ENCODE results near the gene PDE7B.

Gene PDE7B

DNA sequence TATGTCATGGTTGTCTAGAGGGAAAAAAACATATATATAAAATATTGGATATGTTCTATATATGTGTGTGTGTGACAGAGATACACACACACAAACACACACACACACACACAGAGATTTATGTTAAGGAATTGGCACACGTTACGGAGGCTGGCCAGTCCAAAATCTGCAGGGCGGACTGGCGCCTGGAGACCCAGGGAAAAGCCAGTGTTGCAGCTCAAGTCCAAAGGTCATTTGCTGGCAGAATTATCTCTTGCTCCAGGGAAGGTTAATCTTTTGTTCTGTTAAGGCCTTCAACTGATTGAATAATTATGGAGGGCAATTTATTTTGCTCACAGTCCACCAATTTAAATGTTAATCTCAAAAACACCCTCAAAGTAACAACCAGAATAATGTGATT is 37.5 kb upstream of the PDE7B start:
- DNase-seq (ENCODE audit: low read depth): no peak
- TF ChIP-seq, protein P1, sequence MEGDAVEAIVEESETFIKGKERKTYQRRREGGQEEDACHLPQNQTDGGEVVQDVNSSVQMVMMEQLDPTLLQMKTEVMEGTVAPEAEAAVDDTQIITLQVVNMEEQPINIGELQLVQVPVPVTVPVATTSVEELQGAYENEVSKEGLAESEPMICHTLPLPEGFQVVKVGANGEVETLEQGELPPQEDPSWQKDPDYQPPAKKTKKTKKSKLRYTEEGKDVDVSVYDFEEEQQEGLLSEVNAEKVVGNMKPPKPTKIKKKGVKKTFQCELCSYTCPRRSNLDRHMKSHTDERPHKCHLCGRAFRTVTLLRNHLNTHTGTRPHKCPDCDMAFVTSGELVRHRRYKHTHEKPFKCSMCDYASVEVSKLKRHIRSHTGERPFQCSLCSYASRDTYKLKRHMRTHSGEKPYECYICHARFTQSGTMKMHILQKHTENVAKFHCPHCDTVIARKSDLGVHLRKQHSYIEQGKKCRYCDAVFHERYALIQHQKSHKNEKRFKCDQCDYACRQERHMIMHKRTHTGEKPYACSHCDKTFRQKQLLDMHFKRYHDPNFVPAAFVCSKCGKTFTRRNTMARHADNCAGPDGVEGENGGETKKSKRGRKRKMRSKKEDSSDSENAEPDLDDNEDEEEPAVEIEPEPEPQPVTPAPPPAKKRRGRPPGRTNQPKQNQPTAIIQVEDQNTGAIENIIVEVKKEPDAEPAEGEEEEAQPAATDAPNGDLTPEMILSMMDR (conservative IDR thresholded peaks at IDR 0.05; ENCODE audit: low read depth, low read length): no peak
- H3K4me3 ChIP-seq (ENCODE audit: low read depth, low read length): no peak overlapping the region

DNA sequence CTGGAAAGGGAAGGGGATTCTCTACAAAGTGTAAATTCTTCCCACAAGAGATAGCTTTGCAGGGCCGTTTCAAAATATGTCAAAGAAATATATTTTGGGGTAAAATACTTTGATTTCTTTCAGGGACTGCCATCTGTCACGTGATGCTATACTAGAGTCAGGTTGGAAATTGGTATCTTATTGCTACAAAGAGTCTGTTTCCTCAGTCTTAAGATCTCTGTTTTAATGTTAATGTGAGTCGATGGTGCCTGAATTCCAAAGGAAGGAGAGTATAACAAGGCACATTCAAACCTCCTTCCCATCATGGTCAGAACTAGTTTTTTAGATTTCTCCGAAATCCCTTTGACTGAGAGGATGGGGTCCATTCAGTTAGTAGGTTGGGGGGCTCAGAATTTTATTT is 36.3 kb upstream of the PDE7B start:
- DNase-seq (ENCODE audit: low read depth): no peak

DNA sequence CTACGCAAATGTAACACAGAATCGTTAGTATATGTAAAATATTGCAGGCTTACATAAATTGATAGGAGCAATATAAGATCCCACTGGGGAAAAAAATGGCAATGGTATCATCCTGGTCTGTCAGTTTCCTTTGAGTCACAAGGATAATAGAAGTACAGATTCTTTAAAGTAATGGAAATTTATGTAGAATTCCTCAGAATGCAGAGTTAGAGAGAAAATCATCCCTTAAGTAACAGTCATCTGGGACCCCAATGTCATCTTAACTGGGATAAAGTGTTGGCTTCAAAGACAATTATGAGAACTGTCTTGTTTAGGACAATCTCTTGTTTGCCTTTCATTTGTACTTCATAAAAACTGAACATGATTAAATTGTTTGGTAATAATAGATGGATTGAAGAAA is 34.5 kb upstream of the PDE7B start:
- H3K4me3 ChIP-seq (ENCODE audit: low read depth, low read length): no peak overlapping the region
- TF ChIP-seq, protein P1 (conservative IDR thresholded peaks at IDR 0.05; ENCODE audit: low read depth, low read length): no peak
- no peak for DNase-seq (ENCODE audit: low read depth)

More for the DNA sequence above, 36.3 kb upstream of the PDE7B start:
- TF ChIP-seq, protein P1 (conservative IDR thresholded peaks at IDR 0.05; ENCODE audit: low read depth, low read length): no peak
- no peak overlapping the region for H3K4me3 ChIP-seq (ENCODE audit: low read depth, low read length)

DNA sequence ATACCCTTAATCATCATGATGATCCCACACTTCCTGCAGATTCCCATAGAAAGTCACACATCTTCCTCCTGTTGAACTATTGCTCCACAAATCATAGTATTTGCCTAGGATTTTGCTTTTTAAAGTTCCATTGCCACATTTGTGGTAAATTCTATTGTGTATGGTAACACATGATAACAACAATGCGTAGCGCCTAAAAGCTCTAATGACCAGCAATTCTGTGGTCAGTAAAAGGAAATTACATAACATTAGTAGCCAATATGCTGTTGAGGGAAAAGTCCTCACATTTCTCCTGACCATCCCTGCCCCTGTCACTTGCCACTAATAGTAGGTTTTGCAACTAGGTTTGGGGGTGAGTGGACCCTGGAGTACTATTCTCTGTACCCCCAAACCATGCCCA is 31.8 kb upstream of the PDE7B start:
- H3K4me3 ChIP-seq (ENCODE audit: low read depth, low read length): no peak overlapping the region
- TF ChIP-seq, protein P1 (conservative IDR thresholded peaks at IDR 0.05; ENCODE audit: low read depth, low read length): no peak
- peak; percentile 9 for DNase-seq (ENCODE audit: low read depth)

DNA sequence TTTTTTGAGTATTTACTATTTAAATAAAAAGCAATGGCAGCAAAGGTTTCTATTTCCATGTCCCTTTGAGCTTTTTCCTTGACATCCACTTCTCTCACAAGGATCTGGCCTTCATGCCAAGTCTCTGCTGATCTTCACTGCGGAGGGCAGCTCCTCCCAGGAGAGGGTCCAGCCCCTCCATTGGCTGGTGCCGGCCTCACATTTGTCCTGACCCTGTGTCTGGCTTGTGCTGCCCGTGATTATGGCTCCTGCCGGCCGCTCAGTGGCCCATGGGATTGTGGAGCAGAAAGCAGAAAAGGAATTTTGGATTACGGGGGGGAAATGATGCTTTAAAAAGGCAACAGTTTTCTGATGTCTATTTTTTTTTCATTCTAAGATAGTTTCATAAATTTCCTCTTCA is 31.2 kb upstream of the PDE7B start:
- DNase-seq (ENCODE audit: low read depth): no peak
- no peak overlapping the region for H3K4me3 ChIP-seq (ENCODE audit: low read depth, low read length)
- TF ChIP-seq, protein P1 (conservative IDR thresholded peaks at IDR 0.05; ENCODE audit: low read depth, low read length): no peak

DNA sequence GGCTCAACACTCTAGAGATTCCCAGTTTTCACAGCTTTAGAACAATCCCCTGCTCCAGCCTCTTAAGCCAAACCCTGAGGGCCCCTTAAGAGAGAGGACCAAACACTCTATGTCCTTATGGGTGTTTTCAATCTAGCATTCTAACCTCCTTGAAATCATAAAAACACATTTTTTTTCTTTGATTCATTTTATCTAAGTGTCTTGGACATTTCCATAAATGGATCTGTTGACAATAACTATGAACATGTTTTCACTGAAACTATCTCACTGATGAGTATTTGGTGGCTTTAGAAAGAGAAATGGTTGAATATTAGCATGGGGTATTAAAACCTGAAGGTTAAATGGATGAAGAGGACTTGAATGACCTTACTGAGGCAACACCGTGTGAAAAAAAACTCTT is 27.6 kb upstream of the PDE7B start:
- DNase-seq (ENCODE audit: low read depth): no peak
- no peak overlapping the region for H3K4me3 ChIP-seq (ENCODE audit: low read depth, low read length)
- TF ChIP-seq, protein P1 (conservative IDR thresholded peaks at IDR 0.05; ENCODE audit: low read depth, low read length): no peak

DNA sequence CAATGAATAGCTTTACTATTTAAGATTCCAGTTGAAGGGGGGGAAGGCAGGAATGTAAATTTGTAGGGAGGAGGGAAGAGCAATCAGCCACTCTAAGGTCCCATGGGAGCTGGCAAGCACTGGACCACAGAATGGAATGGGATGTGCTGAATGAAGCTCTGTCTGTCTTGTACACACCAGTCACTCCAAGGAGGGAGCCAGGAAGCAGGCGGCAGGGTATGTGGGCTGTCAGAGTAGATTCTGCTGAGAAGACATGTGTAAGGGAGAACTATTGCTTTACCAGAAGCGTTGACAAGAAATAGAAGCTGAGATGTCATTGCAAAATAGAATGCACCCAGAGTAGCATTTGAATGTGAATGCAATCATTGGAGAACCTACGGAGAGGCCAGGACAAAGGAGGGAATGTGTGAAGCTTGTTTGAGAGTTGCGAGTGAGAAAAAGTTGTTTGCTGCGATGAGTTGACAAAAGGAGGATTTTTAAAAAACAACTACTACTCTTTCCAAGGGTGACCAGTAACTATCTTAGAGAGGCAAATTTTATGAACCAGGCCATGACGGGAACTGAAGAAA is 25.2 kb upstream of the PDE7B start:
- DNase-seq (ENCODE audit: low read depth): no peak
- no peak overlapping the region for H3K4me3 ChIP-seq (ENCODE audit: low read depth, low read length)
- TF ChIP-seq, protein P1 (conservative IDR thresholded peaks at IDR 0.05; ENCODE audit: low read depth, low read length): no peak
